WTC11 (cell line): ENCODE measurements around the gene AADACL4. TPM values are rescaled to one million over a fixed set of nuclear protein-coding genes. Genes with fewer than 3 reads are reported as not detected.

Source experiments
- ATAC-seq: fragments of 200-7000 bp; cut with Tn5 transposase; 2 replicates; pipeline ENCODE4 v1.10.0; 2021; ENCODE audit warnings: mild to moderate bottlenecking, moderate library complexity
- Bru-seq: library from RNA; stranded (reverse); fragments of 400-500 nt; gene quantifications from one replicate; lab custom pipeline; 2021; lab: Mats Ljungman, UMichigan
- CTCF ChIA-PET: fragments of 300-600 bp; sonication (Branson Sonifier 250); formaldehyde crosslinking; loops from one replicate; lab custom pipeline; 2021; ENCODE audit warnings: antibody characterized with exemption; lab: Charles Lee
- POLR2A ChIA-PET: fragments of 350-600 bp; sonication (Branson Sonifier 250); formaldehyde crosslinking; loops from one replicate; lab custom pipeline; 2021; ENCODE audit warnings: antibody characterized with exemption; lab: Charles Lee
- DNase-seq: peaks from one replicate; pipeline ENCODE4 v3.0.0; 2021; ENCODE audit warnings: low spot score
- H3K27ac Mint-ChIP-seq: 2 replicates; pipeline ENCODE4 v1.8.0; 2021; ENCODE audit warnings: mixed read lengths
- H3K27me3 Mint-ChIP-seq: 2 replicates; pipeline ENCODE4 v1.8.0; 2021; ENCODE audit warnings: low read depth, mild to moderate bottlenecking, moderate library complexity, mixed read lengths
- H3K36me3 Mint-ChIP-seq: 2 replicates; pipeline ENCODE4 v1.8.0; 2021; ENCODE audit warnings: mixed read lengths
- H3K4me1 Mint-ChIP-seq: 2 replicates; pipeline ENCODE4 v1.8.0; 2022; ENCODE audit warnings: mixed read lengths
- H3K4me3 Mint-ChIP-seq: 2 replicates; pipeline ENCODE4 v1.8.0; 2021; ENCODE audit warnings: mild to moderate bottlenecking, moderate library complexity, mixed read lengths
- H3K9me3 Mint-ChIP-seq: 2 replicates; pipeline ENCODE4 v1.8.0; 2021; ENCODE audit warnings: mixed read lengths
- ATF1 ChIP-seq: sonication (generic); formaldehyde crosslinking; IDR thresholded peaks from 2 replicates; pipeline ENCODE4 v1.8.1; 2023; ENCODE audit warnings: mild to moderate bottlenecking, moderate library complexity, missing genetic modification reagents
- EMX1 ChIP-seq: fragments of 250-450 bp; sonication (Bioruptor Pico); IDR thresholded peaks from 2 replicates; pipeline ENCODE4 v1.8.0; 2021; ENCODE audit warnings: mild to moderate bottlenecking
- GABPB1 ChIP-seq: sonication (generic); formaldehyde crosslinking; IDR thresholded peaks from 2 replicates; pipeline ENCODE4 v1.8.1; 2023; ENCODE audit warnings: mild to moderate bottlenecking, missing genetic modification reagents
- GTF2I ChIP-seq: fragments of 250-450 bp; sonication (Bioruptor Pico); conservative IDR thresholded peaks from 2 replicates; pipeline ENCODE4 v1.4.0; 2021; ENCODE audit warnings: mild to moderate bottlenecking
- KAT7 ChIP-seq: sonication (generic); formaldehyde crosslinking; IDR thresholded peaks from 2 replicates; pipeline ENCODE4 v1.8.1; 2023; ENCODE audit warnings: missing genetic modification reagents, mild to moderate bottlenecking, borderline replicate concordance
- MYBL2 ChIP-seq: sonication (generic); formaldehyde crosslinking; IDR thresholded peaks from 2 replicates; pipeline ENCODE4 v1.8.1; 2023; ENCODE audit warnings: mild to moderate bottlenecking, moderate library complexity, missing genetic modification reagents
- TEAD1 ChIP-seq: sonication (generic); formaldehyde crosslinking; IDR thresholded peaks from 2 replicates; pipeline ENCODE4 v1.8.0; 2022; ENCODE audit warnings: mild to moderate bottlenecking, missing genetic modification reagents
- TP53 ChIP-seq: sonication (generic); formaldehyde crosslinking; IDR thresholded peaks from 2 replicates; pipeline ENCODE4 v1.8.1; 2023; ENCODE audit warnings: mild to moderate bottlenecking, missing genetic modification reagents
- ZNF138 ChIP-seq: sonication (generic); formaldehyde crosslinking; conservative IDR thresholded peaks from 2 replicates; pipeline ENCODE4 v1.8.1; 2022; ENCODE audit warnings: mild to moderate bottlenecking, moderate library complexity, missing genetic modification reagents
- long read RNA-seq, 3 experiments: library from RNA in 1 of 3; library from capped mRNA in 1 of 3; library from polyadenylated mRNA in 1 of 3; unstranded in 2 of 3; stranded (forward) in 1 of 3; transcript quantifications; one replicate each; pipeline ENCODE4 v2.0.0, GENCODE V29; 2021
- total RNA-seq: library from RNA; stranded (reverse); gene quantifications from 3 replicates; pipeline ENCODE4 v1.2.3, GENCODE V29; 2021
- TF ChIP-seq, protein P1 (sequence below): sonication (generic); formaldehyde crosslinking; conservative IDR thresholded peaks from 2 replicates; pipeline ENCODE4 v1.8.1; 2022; ENCODE audit warnings: mild to moderate bottlenecking, missing genetic modification reagents
- TF ChIP-seq, protein P2 (sequence below): sonication (generic); formaldehyde crosslinking; IDR thresholded peaks from 2 replicates; pipeline ENCODE4 v1.8.0; 2022; ENCODE audit warnings: mild to moderate bottlenecking, missing genetic modification reagents
- TF ChIP-seq, protein P3 (sequence below): fragments of 250-450 bp; sonication (Bioruptor Pico); conservative IDR thresholded peaks from 2 replicates; pipeline ENCODE4 v1.9.0; 2021; ENCODE audit warnings: mild to moderate bottlenecking
- TF ChIP-seq, protein P4 (sequence below): sonication (generic); formaldehyde crosslinking; IDR thresholded peaks from 2 replicates; pipeline ENCODE4 v1.8.1; 2022; ENCODE audit warnings: mild to moderate bottlenecking, moderate library complexity, missing genetic modification reagents
- TF ChIP-seq, protein P5 (sequence below): fragments of 200-600 bp; IDR thresholded peaks from 2 replicates; pipeline ENCODE4 v1.8.0; 2022; ENCODE audit warnings: antibody characterized with exemption
- TF ChIP-seq, protein P6 (sequence below): sonication (generic); formaldehyde crosslinking; IDR thresholded peaks from 2 replicates; pipeline ENCODE4 v1.8.1; 2022; ENCODE audit warnings: missing genetic modification reagents, borderline replicate concordance

AADACL4 gene
- total RNA-seq: 0.11 TPM in 1 of 3 replicates, not detected in the others
- not detected for Bru-seq, nascent RNA
- long read RNA-seq, experiment 1: 0 reads
- long read RNA-seq, experiment 2: 0 reads
- long read RNA-seq, experiment 3: 0 reads

DNA sequence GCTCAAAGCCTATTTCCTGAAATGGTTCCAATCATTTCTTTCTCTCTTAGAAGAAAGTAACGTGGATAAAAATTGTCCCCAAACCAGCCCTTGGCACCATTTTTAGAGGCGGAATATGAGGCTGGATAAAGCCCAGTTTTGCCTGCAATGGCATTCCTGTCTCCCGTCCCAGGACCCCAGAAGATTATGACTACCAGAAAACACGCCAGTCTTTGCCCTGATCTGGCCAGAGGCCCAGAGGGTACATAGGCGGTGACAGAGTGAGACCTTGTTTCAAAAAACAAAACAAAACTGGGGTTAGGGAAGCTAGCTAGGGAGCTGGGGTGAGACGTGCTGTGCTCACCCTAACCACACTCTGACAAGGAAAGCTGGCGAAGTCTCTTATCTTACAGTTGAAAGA, at the start of gene AADACL4:
AADACL4 (plus strand) TSS at position 301 of the 400 bp plus-strand sequence. CDS start 462 bp downstream, outside the sequence.
- Mint-ChIP-seq H3K27ac (no peak within 1 kb of the TSS), H3K27me3 (peaks cover 18% of the 10 kb centered on the region), H3K36me3 (peaks cover 38% of the 10 kb centered on the region), H3K4me1 (peaks cover 7% of the 10 kb centered on the region; the same call in 1 of the 2 replicates), H3K4me3 (no peak within 1 kb of the TSS), H3K9me3 (peaks cover 40% of the 10 kb centered on the region)
- TF ChIP-seq TP53: no peak
- TF ChIP-seq ZNF138 (CRISPR knock-in tag): no peak
- no peak for TF ChIP-seq ATF1
- no peak for TF ChIP-seq MYBL2 (CRISPR knock-in tag)
- TF ChIP-seq GABPB1 (CRISPR knock-in tag): no peak
- TF ChIP-seq, protein P1, sequence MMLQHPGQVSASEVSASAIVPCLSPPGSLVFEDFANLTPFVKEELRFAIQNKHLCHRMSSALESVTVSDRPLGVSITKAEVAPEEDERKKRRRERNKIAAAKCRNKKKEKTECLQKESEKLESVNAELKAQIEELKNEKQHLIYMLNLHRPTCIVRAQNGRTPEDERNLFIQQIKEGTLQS: no peak
- TF ChIP-seq, protein P2, sequence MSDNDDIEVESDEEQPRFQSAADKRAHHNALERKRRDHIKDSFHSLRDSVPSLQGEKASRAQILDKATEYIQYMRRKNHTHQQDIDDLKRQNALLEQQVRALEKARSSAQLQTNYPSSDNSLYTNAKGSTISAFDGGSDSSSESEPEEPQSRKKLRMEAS: no peak
- TF ChIP-seq, protein P3, sequence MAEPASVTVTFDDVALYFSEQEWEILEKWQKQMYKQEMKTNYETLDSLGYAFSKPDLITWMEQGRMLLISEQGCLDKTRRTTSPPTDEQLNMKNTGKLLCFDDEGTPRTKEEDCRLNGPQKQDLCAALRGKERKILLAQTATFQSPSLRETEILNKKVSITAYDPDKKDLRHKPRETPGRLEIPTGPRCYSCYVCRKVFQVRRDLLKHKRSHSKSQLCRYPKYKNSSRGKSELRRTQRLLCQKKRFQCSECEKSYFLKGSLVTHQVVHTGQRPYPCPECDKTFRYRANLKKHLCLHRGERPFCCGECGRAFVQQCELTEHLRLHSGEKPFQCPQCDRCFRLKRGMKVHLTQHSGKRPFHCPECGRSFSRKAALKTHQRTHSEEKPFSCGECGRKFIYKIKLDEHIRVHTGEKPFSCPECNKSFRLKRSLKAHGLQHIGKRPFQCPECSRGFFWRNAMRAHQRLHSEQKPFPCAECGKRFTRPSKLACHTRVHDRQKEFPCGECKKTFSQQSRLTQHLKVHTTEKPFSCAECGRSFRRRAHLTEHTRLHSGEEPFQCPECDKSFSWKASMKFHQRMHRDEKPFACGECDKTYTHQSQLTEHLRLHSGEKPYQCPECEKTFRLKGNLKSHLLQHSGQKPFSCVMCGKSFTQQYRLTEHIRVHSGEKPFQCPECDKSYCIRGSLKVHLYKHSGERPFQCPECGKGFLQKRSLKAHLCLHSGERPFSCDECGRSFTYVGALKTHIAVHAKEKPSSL (CRISPR knock-in tag): no peak
- TF ChIP-seq EMX1: no peak
- DNase-seq: no peak
- POLR2A ChIA-PET: interaction anchor here (0.6 to 1.0 kb wide), 2 partner anchors 14 to 1011 kb away, joined by 3 to 5 read pairs; no protein-coding TSS in a partner anchor
- no peak for ATAC-seq
- CTCF ChIA-PET: interaction anchor here (0.6 to 2.7 kb wide), 9 partner anchors 9 to 228 kb away, joined by 3 to 12 read pairs (median 5); no protein-coding TSS in a partner anchor

DNA sequence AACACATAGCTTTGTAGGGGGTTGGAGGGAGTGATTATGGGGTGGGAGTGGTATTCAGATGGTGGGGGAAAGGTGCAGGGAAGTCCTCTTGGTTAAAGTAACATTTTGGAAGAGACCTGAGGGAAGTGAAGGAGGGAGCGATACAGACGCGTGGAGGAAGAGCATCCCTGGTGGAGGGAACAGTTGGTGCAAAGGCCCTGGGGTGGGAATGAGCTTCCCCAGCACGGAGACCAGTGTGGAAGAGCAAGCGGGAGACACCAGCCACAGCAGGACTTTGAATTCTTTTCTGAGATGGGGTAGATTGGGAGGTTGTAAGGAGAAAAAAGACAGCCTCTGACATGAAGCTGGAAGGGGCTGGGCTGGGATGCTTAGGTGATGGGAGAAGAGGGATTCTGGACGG, 49.4 kb upstream of the AADACL4 start:
- CTCF ChIA-PET: interaction anchor here (1.1 to 8.2 kb wide), 6 partner anchors 25 to 319 kb away, joined by 4 to 67 read pairs (median 4); partner anchors contain the start of gene DHRS3
- Mint-ChIP-seq H3K36me3 (no peaks in the 10 kb centered on the region), H3K27me3 (peaks cover 5% of the 10 kb centered on the region; the same call in 1 of the 2 replicates)
- no peak for TF ChIP-seq TEAD1
- TF ChIP-seq, protein P4, sequence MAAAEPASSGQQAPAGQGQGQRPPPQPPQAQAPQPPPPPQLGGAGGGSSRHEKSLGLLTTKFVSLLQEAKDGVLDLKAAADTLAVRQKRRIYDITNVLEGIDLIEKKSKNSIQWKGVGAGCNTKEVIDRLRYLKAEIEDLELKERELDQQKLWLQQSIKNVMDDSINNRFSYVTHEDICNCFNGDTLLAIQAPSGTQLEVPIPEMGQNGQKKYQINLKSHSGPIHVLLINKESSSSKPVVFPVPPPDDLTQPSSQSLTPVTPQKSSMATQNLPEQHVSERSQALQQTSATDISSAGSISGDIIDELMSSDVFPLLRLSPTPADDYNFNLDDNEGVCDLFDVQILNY (CRISPR knock-in tag): no peak
- TF ChIP-seq KAT7: no peak
- TF ChIP-seq, protein P5, sequence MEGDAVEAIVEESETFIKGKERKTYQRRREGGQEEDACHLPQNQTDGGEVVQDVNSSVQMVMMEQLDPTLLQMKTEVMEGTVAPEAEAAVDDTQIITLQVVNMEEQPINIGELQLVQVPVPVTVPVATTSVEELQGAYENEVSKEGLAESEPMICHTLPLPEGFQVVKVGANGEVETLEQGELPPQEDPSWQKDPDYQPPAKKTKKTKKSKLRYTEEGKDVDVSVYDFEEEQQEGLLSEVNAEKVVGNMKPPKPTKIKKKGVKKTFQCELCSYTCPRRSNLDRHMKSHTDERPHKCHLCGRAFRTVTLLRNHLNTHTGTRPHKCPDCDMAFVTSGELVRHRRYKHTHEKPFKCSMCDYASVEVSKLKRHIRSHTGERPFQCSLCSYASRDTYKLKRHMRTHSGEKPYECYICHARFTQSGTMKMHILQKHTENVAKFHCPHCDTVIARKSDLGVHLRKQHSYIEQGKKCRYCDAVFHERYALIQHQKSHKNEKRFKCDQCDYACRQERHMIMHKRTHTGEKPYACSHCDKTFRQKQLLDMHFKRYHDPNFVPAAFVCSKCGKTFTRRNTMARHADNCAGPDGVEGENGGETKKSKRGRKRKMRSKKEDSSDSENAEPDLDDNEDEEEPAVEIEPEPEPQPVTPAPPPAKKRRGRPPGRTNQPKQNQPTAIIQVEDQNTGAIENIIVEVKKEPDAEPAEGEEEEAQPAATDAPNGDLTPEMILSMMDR: no peak
- peak; percentile 68; the same call in 1 of the 2 replicates for TF ChIP-seq GTF2I (CRISPR knock-in tag)
- TF ChIP-seq, protein P6, sequence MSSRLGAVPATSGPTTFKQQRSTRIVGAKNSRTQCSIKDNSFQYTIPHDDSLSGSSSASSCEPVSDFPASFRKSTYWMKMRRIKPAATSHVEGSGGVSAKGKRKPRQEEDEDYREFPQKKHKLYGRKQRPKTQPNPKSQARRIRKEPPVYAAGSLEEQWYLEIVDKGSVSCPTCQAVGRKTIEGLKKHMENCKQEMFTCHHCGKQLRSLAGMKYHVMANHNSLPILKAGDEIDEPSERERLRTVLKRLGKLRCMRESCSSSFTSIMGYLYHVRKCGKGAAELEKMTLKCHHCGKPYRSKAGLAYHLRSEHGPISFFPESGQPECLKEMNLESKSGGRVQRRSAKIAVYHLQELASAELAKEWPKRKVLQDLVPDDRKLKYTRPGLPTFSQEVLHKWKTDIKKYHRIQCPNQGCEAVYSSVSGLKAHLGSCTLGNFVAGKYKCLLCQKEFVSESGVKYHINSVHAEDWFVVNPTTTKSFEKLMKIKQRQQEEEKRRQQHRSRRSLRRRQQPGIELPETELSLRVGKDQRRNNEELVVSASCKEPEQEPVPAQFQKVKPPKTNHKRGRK (CRISPR knock-in tag): no peak
- TF ChIP-seq, all 79 proteins: peak for 1
- H3K4me3 Mint-ChIP-seq: peak overlapping the region; percentile 75
- no peaks in the 10 kb centered on the region for H3K9me3 Mint-ChIP-seq
- DNase-seq: no peak
- peak overlapping the region; percentile 72 for H3K27ac Mint-ChIP-seq
- POLR2A ChIA-PET: interaction anchor here (1.0 to 2.8 kb wide), 3 partner anchors 23 to 38 kb away, joined by 4 to 60 read pairs (median 5); partner anchors contain the start of gene DHRS3
- peaks cover 46% of the 10 kb centered on the region for H3K4me1 Mint-ChIP-seq
- no peak for ATAC-seq
